K562 (cell line): ENCODE measurements around the gene FAM78B.

Source experiments
- CTCF ChIP-seq, 3 experiments: IDR thresholded peaks in 2 of 3; conservative IDR thresholded peaks in 1 of 3; 2 replicates each; pipeline ENCODE4 v1.5.1; 2011 to 2012; ENCODE audit warnings: low read length in 3 of 3, mild to moderate bottlenecking in 3 of 3, control low read depth in 2 of 3, improper control_type of control experiment in 1 of 3, inconsistent platforms in 1 of 3, low read depth in 1 of 3, mixed read lengths in 1 of 3, moderate library complexity in 1 of 3; ENCODE audit not compliant: insufficient read depth in 2 of 3
- EP300 ChIP-seq: IDR thresholded peaks from 2 replicates; pipeline ENCODE4 v1.6.1; 2012; ENCODE audit warnings: low read length, improper control_type of control experiment
- FOS ChIP-seq: IDR thresholded peaks from 3 replicates; pipeline ENCODE4 v1.6.1; 2011; ENCODE audit not compliant: insufficient read length; ENCODE audit errors: extremely low read depth
- GABPA ChIP-seq: fragments of 200-800 bp; sonication (Bioruptor generic); conservative IDR thresholded peaks from 2 replicates; pipeline ENCODE4 v1.6.1; 2016; ENCODE audit warnings: low read depth, missing genetic modification characterization, missing compliant biosample characterization
- MYNN ChIP-seq, 2 experiments: sonication (generic); formaldehyde crosslinking in 1 of 2; IDR thresholded peaks; 2 replicates each; pipeline versions ENCODE4 v1.5.0 to v1.6.1; 2016 to 2020; ENCODE audit warnings: antibody characterized with exemption in 1 of 2, missing genetic modification reagents in 1 of 2
- NKRF ChIP-seq: fragments of 450-650 bp; IDR thresholded peaks from 2 replicates; pipeline ENCODE4 v1.6.1; 2016; ENCODE audit warnings: borderline replicate concordance
- NR3C1 ChIP-seq: sonication (generic); formaldehyde crosslinking; IDR thresholded peaks from 2 replicates; pipeline ENCODE4 v1.8.1; 2022; ENCODE audit warnings: missing genetic modification reagents
- RNF2 ChIP-seq: sonication (generic); IDR thresholded peaks from 2 replicates; pipeline ENCODE4 v1.6.1; 2016
- SRSF3 ChIP-seq: fragments of 200-400 bp; formaldehyde crosslinking; IDR thresholded peaks from 2 replicates; pipeline ENCODE4 v1.6.1; 2016; ENCODE audit warnings: mild to moderate bottlenecking, low read length, moderate library complexity; ENCODE audit not compliant: insufficient read depth
- ZNF174 ChIP-seq: fragments of 250-450 bp; sonication (Bioruptor Pico); IDR thresholded peaks from 2 replicates; pipeline ENCODE4 v1.4.0; 2020; ENCODE audit warnings: mild to moderate bottlenecking

- TF ChIP-seq RNF2 (no peak), SRSF3 (no peak), NR3C1 (CRISPR knock-in tag) (no peak), CTCF (IDR thresholded peaks at IDR 0.05 in 2 of 3, conservative IDR thresholded peaks at IDR 0.05 in 1 of 3; ENCODE audit: insufficient read depth in 2 of 3, low read depth in 1 of 3, low read length in 3 of 3) (no peak), NKRF (no peak), EP300 (no peak), ZNF174 (CRISPR knock-in tag) (no peak), MYNN (IDR thresholded peaks at IDR 0.05) (no peak), MYNN (CRISPR knock-in tag; IDR thresholded peaks at IDR 0.05) (no peak), GABPA (tag) (no peak), FOS (no peak)
These were observed 35.7 kb upstream of the FAM78B start for GRCh38 chr1:166202546-166202945.
